Motor neuron (in vitro differentiated cells): Measurements from ENCODE around the gene ZNF518A. TPM values are rescaled to one million over a fixed set of nuclear protein-coding genes. Genes with fewer than 3 reads are reported as not detected.

Experiments used
- ATAC-seq, 8 experiments: fragments of 200-7000 bp; cut with Tn5 transposase; replicated peaks in 6 of 8; 2 replicates each; pipeline ENCODE4 v1.8.0; 2021; ENCODE audit warnings: mild to moderate bottlenecking in 8 of 8, moderate library complexity in 8 of 8
- H3K27ac ChIP-seq, 2 donors: fragments of 250-450 bp; sonication (Bioruptor Pico); 2 replicates each; pipeline ENCODE4 v1.9.0; 2021; ENCODE audit warnings: antibody characterized with exemption in 2 of 2, mild to moderate bottlenecking in 2 of 2, moderate library complexity in 1 of 2
- H3K4me1 ChIP-seq, 2 donors: fragments of 250-450 bp; sonication (Bioruptor Pico); replicated peaks in 1 of 2; 2 replicates each; pipeline ENCODE4 v1.6.1; 2021; ENCODE audit warnings: antibody characterized with exemption in 2 of 2, mild to moderate bottlenecking in 2 of 2, moderate library complexity in 1 of 2
- H3K4me3 ChIP-seq, 5 donors: fragments of 250-450 bp; sonication (Bioruptor Pico); 2 replicates each; pipeline ENCODE4 v1.9.0; 2021; ENCODE audit warnings: antibody characterized with exemption in 5 of 5, mild to moderate bottlenecking in 5 of 5, moderate library complexity in 4 of 5
- WGBS, 10 experiments: fragments of 450-650 bp; shearing (Covaris generic); methylation state at CpG; one replicate each; pipeline ENCODE4 v1.0.0; 2022; 5-methylcytosine and 5-hydroxymethylcytosine counted together
- in situ Hi-C, 9 experiments: fragments of 400-800 bp; cut with MboI; loops; one replicate each; pipeline ENCODE4 v1.15.0; 2021; ENCODE audit warnings: low sequenced_read_pairs in 9 of 9, low pct_unique_long_range_greater_than_20kb in 2 of 9; ENCODE audit not compliant: unreplicated experiment in 9 of 9
- total RNA-seq, 8 experiments: library from RNA; unstranded; fragments of 300-600 nt; gene quantifications; 2 replicates each; pipeline versions ENCODE4 v1.2.3 to v1.2.4, GENCODE V29; 2022

Gene ZNF518A
- total RNA-seq, 8 experiments from 2014 or later: 15.1 to 36.7 (median 26.0) TPM

DNA sequence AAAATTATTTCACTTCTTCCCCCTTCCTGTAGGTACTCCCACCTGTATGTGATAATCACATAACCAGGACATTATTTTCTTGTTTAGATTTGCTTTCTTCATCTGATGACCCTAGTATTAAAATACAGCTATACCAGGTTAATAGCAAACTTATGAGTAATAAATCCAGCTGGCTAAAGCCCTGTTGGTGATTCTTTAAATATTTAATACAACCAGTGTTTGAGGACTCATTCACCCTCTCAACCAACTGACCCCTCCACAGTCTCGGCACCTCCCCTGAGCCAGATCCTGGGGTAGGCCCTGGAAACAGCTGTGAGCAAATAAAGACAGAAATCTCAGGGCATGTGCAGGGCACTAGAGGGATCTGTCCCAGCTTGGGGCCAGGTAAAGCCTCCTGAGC is 82.8 kb downstream of the ZNF518A start:
- Histone ChIP-seq H3K4me1 (no peaks in the 10 kb centered on the region), H3K27ac (no peak overlapping the region), H3K4me3 (no peak overlapping the region)
- ATAC-seq: no peak
- in situ Hi-C loops: loop anchor here in 1 of 9 experiments (25.0 kb wide), 1 partner anchor 176 kb away; the partner anchor contains the start of gene CCNJ
- 20 to 100% (median 90%) methylated on average over 1 of the region's 1 CpG; no CpG with 5 or more reads in 7 of the 10 experiments for WGBS, 10 experiments

Other genes with a start within 250 kb of the ZNF518A start
- 1 to 10 TPM in 4 of 8 experiments, under 1 TPM in 4; 0.38 to 1.9 (median 0.95) TPM for gene CC2D2B, start 222.3 kb upstream of the ZNF518A start, total RNA-seq
- gene CCNJ, start 86.7 kb upstream of the ZNF518A start, total RNA-seq: 10 to 100 TPM in 7 of 8 experiments, 1 to 10 TPM in 1; 4.1 to 42.3 (median 15.1) TPM
- gene BLNK, start 141.3 kb downstream of the ZNF518A start, total RNA-seq: 10 to 100 TPM in 1 of 8 experiments, 1 to 10 TPM in 2, under 1 TPM in 4, not detected in 1; 0.13 to 12.1 (median 1.00) TPM
- under 1 TPM in 4 of 8 experiments, not detected in 4; 0.11 to 0.27 (median 0.17) TPM for gene DNTT, start 174.1 kb downstream of the ZNF518A start, total RNA-seq
- under 1 TPM in 7 of 8 experiments, not detected in 1; 0.09 to 0.65 (median 0.21) TPM for gene OPALIN, start 228.7 kb downstream of the ZNF518A start, total RNA-seq